AG04450 (cell line): ENCODE results near the gene TRPM2. TPM values are rescaled to one million over a fixed set of nuclear protein-coding genes. Genes with fewer than 3 reads are reported as not detected.

Experiments used
- CTCF ChIA-PET: fragments of 300-600, 350-600 bp; formaldehyde crosslinking; extraction: SDS; loops from one replicate; lab custom pipeline; 2022; ENCODE audit warnings: antibody characterized with exemption, inconsistent platforms; lab: Charles Lee
- POLR2A ChIA-PET: fragments of 350-600 bp; formaldehyde crosslinking; extraction: SDS; loops from one replicate; lab custom pipeline; 2021; ENCODE audit warnings: antibody characterized with exemption, inconsistent platforms; lab: Yijun Ruan, JAX
- DNase-seq: peaks from one replicate; pipeline ENCODE4 v3.0.0-alpha.2; 2011; ENCODE audit warnings: low read depth, low spot score
- H3K27ac ChIP-seq: one replicate; pipeline ENCODE4 v1.5.1; 2012; ENCODE audit warnings: low read depth, low read length, control low read depth
- H3K27me3 ChIP-seq: one replicate; pipeline ENCODE4 v1.6.0; 2012; ENCODE audit warnings: low read length; ENCODE audit not compliant: control insufficient read depth, insufficient read depth
- H3K4me3 ChIP-seq: 2 replicates; pipeline ENCODE4 v1.5.1; 2011; ENCODE audit warnings: mild to moderate bottlenecking, low read depth, low read length, control low read depth
- H3K9me3 ChIP-seq: 2 replicates; pipeline ENCODE4 v1.5.1; 2012; ENCODE audit warnings: low read length; ENCODE audit not compliant: control insufficient read depth, insufficient read depth
- CTCF ChIP-seq: IDR thresholded peaks from 2 replicates; pipeline ENCODE4 v1.5.1; 2011; ENCODE audit warnings: low read depth, low read length, control low read depth, inconsistent platforms
- polyA plus RNA-seq: library from polyadenylated mRNA; depleted of rRNA; stranded (reverse); fragments of >200 nt; gene quantifications from 2 replicates; pipeline ENCODE4 v1.2.3, GENCODE V29; 2011

TRPM2 gene
- polyA plus RNA-seq, 1 experiment: not detected

GRCh38 chr21:44453120-44453519 lies 99.7 kb downstream of the TRPM2 start:
- no peak for TF ChIP-seq CTCF
- H3K27ac ChIP-seq: no peak overlapping the region
- no peak overlapping the region for H3K4me3 ChIP-seq
- H3K27me3 ChIP-seq: peaks cover 6% of the 10 kb centered on the region
- DNase-seq: no peak
- CTCF ChIA-PET: no interaction called here
- POLR2A ChIA-PET: no interaction called here
- H3K9me3 ChIP-seq: peaks cover 8% of the 10 kb centered on the region

- TF ChIP-seq CTCF: no peak
- ChIA-PET POLR2A (no interaction called here), CTCF (no interaction called here)
- no peak for DNase-seq
- Histone ChIP-seq H3K27ac (no peak overlapping the region), H3K4me3 (no peak overlapping the region), H3K9me3 (peaks cover 8% of the 10 kb centered on the region), H3K27me3 (no peaks in the 10 kb centered on the region)
Measured at GRCh38 chr21:44454058-44454457, 100.6 kb downstream of the TRPM2 start.

- TF ChIP-seq CTCF: no peak
- DNase-seq: no peak
- Histone ChIP-seq H3K27ac (no peak within 1 kb of the TSS), H3K9me3 (peaks cover 8% of the 10 kb centered on the region), H3K27me3 (no peaks in the 10 kb centered on the region), H3K4me3 (peak within 1 kb of the TSS; percentile 22; the same call in 1 of the 2 replicates)
- ChIA-PET CTCF (no interaction called here), POLR2A (interaction anchor here (0.9 kb wide), 1 partner anchor 98 kb away, joined by 6 read pairs; no protein-coding TSS in a partner anchor)
Measured at GRCh38 chr21:44454747-44455523, 101.5 kb downstream of the TRPM2 start, which contains the start of gene LRRC3. TSS of gene LRRC3 (plus strand) at chr21:44455510. CDS start at chr21:44456645, 1,135 bp downstream.

- TF ChIP-seq CTCF: no peak
- POLR2A ChIA-PET: interaction anchor here (0.9 kb wide), 1 partner anchor 97 kb away, joined by 6 read pairs; no protein-coding TSS in a partner anchor
- peak overlapping the region; percentile 22; the same call in 1 of the 2 replicates for H3K4me3 ChIP-seq
- no peak for DNase-seq
- CTCF ChIA-PET: no interaction called here
- H3K27ac ChIP-seq: no peak overlapping the region
- H3K27me3 ChIP-seq: no peaks in the 10 kb centered on the region
- peaks cover 8% of the 10 kb centered on the region for H3K9me3 ChIP-seq
Measured at GRCh38 chr21:44455524-44456213, 102.2 kb downstream of the TRPM2 start.
